ENCODE measurements around the gene ARF4.
A peak's percentile ranks its signal among the peaks of the same experiment; 100 is the strongest.

The ARF4 gene

GRCh38 chr3:57594576-57594975, 2.6 kb downstream of the ARF4 start:
- peaks cover 42% of the 10 kb centered on the region for H3K79me2 ChIP-seq
- H3K9me3 ChIP-seq (ENCODE audit: control insufficient read depth, low read length): no peaks in the 10 kb centered on the region
- no peak overlapping the region for H3K4me3 ChIP-seq (ENCODE audit: low read depth, low read length)
- peaks cover 17% of the 10 kb centered on the region for H3K4me1 ChIP-seq
- no peaks in the 10 kb centered on the region for H3K36me3 ChIP-seq (ENCODE audit: control insufficient read depth, insufficient read depth, low read length)
- no peak for TF ChIP-seq CTCF (IDR thresholded peaks at IDR 0.05)
- H3K9ac ChIP-seq: no peak overlapping the region
- peak overlapping the region; percentile 81 for H3K4me2 ChIP-seq (ENCODE audit: low read length)
- no peaks in the 10 kb centered on the region for H3K27me3 ChIP-seq (ENCODE audit: control insufficient read depth, insufficient read depth, low read length)
- H2AFZ ChIP-seq: no peak overlapping the region
- no peak overlapping the region for H3K27ac ChIP-seq

GRCh38 chr3:57594144-57594543, 3.0 kb downstream of the ARF4 start:
- H3K9me3 ChIP-seq (ENCODE audit: control insufficient read depth, low read length): no peaks in the 10 kb centered on the region
- peaks cover 46% of the 10 kb centered on the region for H3K79me2 ChIP-seq
- no peak overlapping the region for H3K9ac ChIP-seq
- no peak overlapping the region for H3K27ac ChIP-seq
- no peak overlapping the region for H3K4me2 ChIP-seq (ENCODE audit: low read length)
- no peak for TF ChIP-seq CTCF (IDR thresholded peaks at IDR 0.05)
- no peaks in the 10 kb centered on the region for H3K36me3 ChIP-seq (ENCODE audit: control insufficient read depth, insufficient read depth, low read length)
- H3K4me3 ChIP-seq (ENCODE audit: low read depth, low read length): no peak overlapping the region
- no peak overlapping the region for H2AFZ ChIP-seq
- H3K4me1 ChIP-seq: peaks cover 16% of the 10 kb centered on the region
- H3K27me3 ChIP-seq (ENCODE audit: control insufficient read depth, insufficient read depth, low read length): no peaks in the 10 kb centered on the region

GRCh38 chr3:57592306-57592705, 4.8 kb downstream of the ARF4 start:
- Histone ChIP-seq H2AFZ (no peak overlapping the region), H3K27me3 (ENCODE audit: control insufficient read depth, insufficient read depth, low read length) (no peaks in the 10 kb centered on the region), H3K9ac (no peak overlapping the region), H3K9me3 (ENCODE audit: control insufficient read depth, low read length) (no peaks in the 10 kb centered on the region), H3K4me1 (peaks cover 10% of the 10 kb centered on the region), H3K27ac (no peak overlapping the region), H3K36me3 (ENCODE audit: control insufficient read depth, insufficient read depth, low read length) (no peaks in the 10 kb centered on the region), H3K4me2 (ENCODE audit: low read length) (no peak overlapping the region), H3K4me3 (ENCODE audit: low read depth, low read length) (no peak overlapping the region), H3K79me2 (peaks cover 59% of the 10 kb centered on the region)
- TF ChIP-seq CTCF (IDR thresholded peaks at IDR 0.05): no peak

GRCh38 chr3:57587905-57588304, 9.2 kb downstream of the ARF4 start:
- Histone ChIP-seq H3K27ac (no peak overlapping the region), H3K4me1 (peaks cover 7% of the 10 kb centered on the region), H3K27me3 (ENCODE audit: control insufficient read depth, insufficient read depth, low read length) (no peaks in the 10 kb centered on the region), H2AFZ (no peak overlapping the region), H3K9ac (no peak overlapping the region), H3K36me3 (ENCODE audit: control insufficient read depth, insufficient read depth, low read length) (no peaks in the 10 kb centered on the region), H3K4me2 (ENCODE audit: low read length) (no peak overlapping the region), H3K4me3 (ENCODE audit: low read depth, low read length) (no peak overlapping the region), H3K9me3 (ENCODE audit: control insufficient read depth, low read length) (no peaks in the 10 kb centered on the region), H3K79me2 (peaks cover 68% of the 10 kb centered on the region)
- TF ChIP-seq CTCF (IDR thresholded peaks at IDR 0.05): no peak

- no peak overlapping the region for H2AFZ ChIP-seq
- H3K27me3 ChIP-seq (ENCODE audit: control insufficient read depth, insufficient read depth, low read length): no peaks in the 10 kb centered on the region
- no peaks in the 10 kb centered on the region for H3K36me3 ChIP-seq (ENCODE audit: control insufficient read depth, insufficient read depth, low read length)
- H3K27ac ChIP-seq: no peak overlapping the region
- H3K4me3 ChIP-seq (ENCODE audit: low read depth, low read length): peak overlapping the region; percentile 1
- no peak for TF ChIP-seq CTCF (IDR thresholded peaks at IDR 0.05)
- H3K9me3 ChIP-seq (ENCODE audit: control insufficient read depth, low read length): no peaks in the 10 kb centered on the region
- peaks cover 65% of the 10 kb centered on the region for H3K79me2 ChIP-seq
- no peak overlapping the region for H3K4me2 ChIP-seq (ENCODE audit: low read length)
- peaks cover 5% of the 10 kb centered on the region for H3K4me1 ChIP-seq
- H3K9ac ChIP-seq: no peak overlapping the region
Observed at GRCh38 chr3:57586778-57587177, 10.4 kb downstream of the ARF4 start.
